ENCODE measurements around the gene FXR2.

FXR2 gene

GRCh38 chr17:7618608-7619007 is 3.9 kb upstream of the FXR2 start:
- H3K4me3 ChIP-seq (ENCODE audit: low read depth, low read length), result no peak overlapping the region
- no peak for TF ChIP-seq CTCF (IDR thresholded peaks at IDR 0.05; ENCODE audit: control insufficient read depth, extremely low read depth, insufficient read depth)
- DNase-seq (ENCODE audit: low read depth), result no peak

- H3K4me3 ChIP-seq (ENCODE audit: low read depth, low read length), result peak overlapping the region; percentile 37
- no peak for DNase-seq (ENCODE audit: low read depth)
- TF ChIP-seq CTCF (IDR thresholded peaks at IDR 0.05; ENCODE audit: control insufficient read depth, extremely low read depth, insufficient read depth), result no peak
Measured at GRCh38 chr17:7615265-7615747, 609 bp upstream of the FXR2 start.

- peak overlapping the region; percentile 90 for H3K4me3 ChIP-seq (ENCODE audit: low read depth, low read length)
- DNase-seq (ENCODE audit: low read depth), result no peak
- TF ChIP-seq CTCF (IDR thresholded peaks at IDR 0.05; ENCODE audit: control insufficient read depth, extremely low read depth, insufficient read depth), result 0 out of 2 replicates have a peak, but pooled peaks have one; percentile 21
Measured at GRCh38 chr17:7613769-7614424, 800 bp downstream of the FXR2 start.

- peak overlapping the region; percentile 38 for H3K4me3 ChIP-seq (ENCODE audit: low read depth, low read length)
- TF ChIP-seq CTCF (IDR thresholded peaks at IDR 0.05; ENCODE audit: control insufficient read depth, extremely low read depth, insufficient read depth), result no peak
- no peak for DNase-seq (ENCODE audit: low read depth)
Measured at GRCh38 chr17:7612294-7612640, 2.4 kb downstream of the FXR2 start.

- peak overlapping the region; percentile 38 for H3K4me3 ChIP-seq (ENCODE audit: low read depth, low read length)
- DNase-seq (ENCODE audit: low read depth), result no peak
- TF ChIP-seq CTCF (IDR thresholded peaks at IDR 0.05; ENCODE audit: control insufficient read depth, extremely low read depth, insufficient read depth), result no peak
Measured at GRCh38 chr17:7611635-7612293, 2.9 kb downstream of the FXR2 start.

- DNase-seq (ENCODE audit: low read depth), result no peak
- no peak overlapping the region for H3K4me3 ChIP-seq (ENCODE audit: low read depth, low read length)
- TF ChIP-seq CTCF (IDR thresholded peaks at IDR 0.05; ENCODE audit: control insufficient read depth, extremely low read depth, insufficient read depth), result no peak
Measured at GRCh38 chr17:7610641-7611040, 4.1 kb downstream of the FXR2 start.
